NCI-H2171 (cell line): ENCODE data around the gene MET.
"Not testable (repeated sequence)": the region's sequence is repeated elsewhere in the genome, so short reads cannot be mapped to it uniquely, and the experiment has no call there.

Source experiments
- DNase-seq: peaks from one replicate; lab custom pipeline; 2025; lab: John Stamatoyannopoulos, UW

The MET gene

GRCh38 chr7:116671681-116672595 is at the start of gene MET:
Gene MET (plus strand): TSS chr7:116672196. CDS start chr7:116699085, 26,889 bp downstream.
- DNase-seq: peak; percentile 46

DNA sequence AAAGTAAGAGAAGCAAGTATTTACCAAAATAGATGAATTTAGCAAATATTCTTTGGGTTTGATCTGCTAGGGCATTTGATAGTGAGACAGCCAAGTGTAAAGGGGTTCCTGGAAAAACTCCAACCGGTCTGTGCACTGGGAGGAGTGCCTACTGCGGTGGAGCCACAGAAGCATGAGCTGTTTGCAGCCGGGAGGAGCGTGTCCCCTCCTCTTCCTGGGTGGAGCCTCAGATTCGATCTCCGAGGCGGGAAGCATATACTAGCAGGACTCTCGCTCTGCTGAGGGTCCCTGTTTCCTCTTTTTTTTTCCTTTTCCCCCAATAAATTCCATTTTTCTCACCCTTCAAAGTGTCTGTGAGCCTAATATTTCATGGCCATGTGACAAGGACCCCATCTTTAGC is 45.1 kb upstream of the MET start:
- no peak for DNase-seq

DNA sequence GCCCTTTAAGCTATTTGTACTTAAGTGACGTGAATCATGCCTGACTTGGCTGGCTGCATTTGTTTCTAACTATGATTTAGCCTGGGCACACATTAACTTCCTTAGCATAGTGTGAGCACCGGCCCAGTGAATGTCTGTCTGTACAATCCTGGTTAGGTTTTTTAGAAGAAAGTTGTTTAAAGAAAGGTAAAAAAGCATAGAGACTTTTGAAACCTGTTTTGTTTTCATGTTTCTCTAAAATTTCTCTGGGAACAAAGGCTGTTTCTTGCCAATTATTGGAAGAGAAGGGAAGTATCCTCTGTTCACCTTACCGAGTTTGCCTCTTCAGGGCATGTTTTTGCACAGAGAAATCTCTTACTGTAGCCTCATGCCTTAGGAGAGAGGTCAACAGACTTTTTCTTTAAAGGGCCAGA is 42.9 kb upstream of the MET start:
- no peak for DNase-seq

- DNase-seq: no peak
Measured at GRCh38 chr7:116630357-116630756, 41.6 kb upstream of the MET start.

DNA sequence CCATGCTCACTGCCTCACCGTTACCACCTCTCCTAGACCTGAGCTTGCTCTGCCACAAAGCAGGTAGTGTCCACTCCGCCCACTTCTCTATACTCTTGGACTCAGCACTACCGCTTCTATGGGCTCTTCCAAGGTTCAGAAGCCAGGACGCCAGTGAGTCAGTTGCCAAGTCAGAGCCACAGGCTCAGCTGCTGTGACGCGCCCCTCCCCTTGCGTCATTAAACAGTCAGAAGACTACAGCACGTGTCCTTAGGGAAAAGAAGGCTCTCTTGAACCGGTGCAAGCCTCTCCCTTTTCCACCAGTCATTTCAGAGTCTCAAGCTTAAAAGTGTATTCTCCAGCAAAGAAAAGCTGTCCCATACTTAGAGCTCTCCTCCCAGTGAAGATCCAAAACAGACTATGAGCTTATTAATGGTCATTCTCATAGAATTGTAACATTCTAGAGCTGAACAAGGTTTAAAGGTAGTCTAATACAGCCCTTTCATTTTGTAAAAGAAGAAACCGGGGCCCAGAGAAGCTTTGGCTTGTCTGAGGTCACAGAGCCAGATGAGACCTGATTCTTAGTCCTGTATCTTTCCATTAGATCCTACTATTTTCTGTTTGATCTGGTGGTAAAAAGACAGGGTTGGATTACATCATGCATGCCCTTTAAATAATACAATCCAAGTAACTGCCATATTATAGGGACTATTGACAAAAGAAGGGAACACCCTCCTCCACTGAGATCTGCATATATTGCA is 40.9 kb upstream of the MET start:
- no peak for DNase-seq

- DNase-seq: no peak
Measured at GRCh38 chr7:116631676-116632075, 40.3 kb upstream of the MET start.

DNA sequence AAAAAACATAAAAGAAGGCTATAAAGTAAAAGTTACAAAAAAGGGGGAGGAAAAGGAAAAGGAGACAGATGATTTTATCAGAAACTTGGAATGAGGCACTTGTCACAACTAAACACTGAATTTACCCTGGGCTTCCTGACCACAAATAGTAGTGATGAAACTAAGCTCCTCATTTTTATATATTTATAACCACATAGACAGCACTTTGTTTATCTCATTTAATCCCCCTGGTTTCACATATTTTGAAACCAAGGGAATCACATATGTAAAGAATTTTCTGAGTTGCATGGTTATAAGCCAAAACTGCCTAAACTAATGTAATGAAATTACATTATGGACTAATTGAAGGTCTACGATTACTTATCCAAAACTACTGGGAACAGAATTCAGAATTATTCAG is 39.6 kb upstream of the MET start:
- no peak for DNase-seq

DNA sequence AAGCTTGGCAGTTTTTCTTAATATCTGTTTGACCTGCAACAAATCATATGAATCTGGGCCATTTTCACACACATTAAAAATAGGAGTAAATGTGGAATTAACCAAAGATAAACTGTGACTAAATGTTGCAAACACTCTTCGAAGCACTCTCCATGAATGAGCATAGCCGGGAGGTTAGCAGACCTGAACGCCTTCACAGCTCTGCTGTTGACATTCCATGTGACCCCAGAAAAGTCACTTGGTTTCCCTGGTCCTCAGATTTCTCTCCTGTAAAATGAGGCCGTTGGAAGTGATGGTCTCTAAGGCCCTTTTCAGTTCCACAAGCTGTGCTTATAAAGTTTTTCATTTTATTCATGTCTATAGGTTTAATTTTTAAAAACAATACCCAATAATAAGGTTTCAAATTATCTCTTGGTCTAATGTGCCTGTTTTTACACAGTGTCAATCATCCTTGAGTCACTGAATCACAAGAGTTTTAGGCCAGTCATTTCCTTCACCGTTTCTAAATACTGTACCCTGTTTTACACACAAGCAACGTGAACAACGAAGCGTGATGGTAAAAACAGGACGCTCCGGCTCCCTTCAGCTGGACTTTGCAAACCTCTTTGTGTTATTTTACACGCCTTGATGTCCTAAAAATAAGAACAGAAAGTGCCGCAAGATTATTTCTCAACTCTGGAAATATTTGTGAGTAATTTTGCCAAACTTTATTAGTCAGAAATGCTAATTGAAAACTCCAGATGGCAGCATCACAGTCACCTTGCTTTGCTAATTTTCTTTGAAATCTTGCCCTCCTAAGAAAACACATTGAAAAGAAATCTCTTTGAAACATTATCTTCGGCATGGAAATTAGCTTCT is 38.6 kb upstream of the MET start:
- DNase-seq: no peak

- DNase-seq: no peak
Measured at GRCh38 chr7:116636997-116637396, 35.0 kb upstream of the MET start.

DNA sequence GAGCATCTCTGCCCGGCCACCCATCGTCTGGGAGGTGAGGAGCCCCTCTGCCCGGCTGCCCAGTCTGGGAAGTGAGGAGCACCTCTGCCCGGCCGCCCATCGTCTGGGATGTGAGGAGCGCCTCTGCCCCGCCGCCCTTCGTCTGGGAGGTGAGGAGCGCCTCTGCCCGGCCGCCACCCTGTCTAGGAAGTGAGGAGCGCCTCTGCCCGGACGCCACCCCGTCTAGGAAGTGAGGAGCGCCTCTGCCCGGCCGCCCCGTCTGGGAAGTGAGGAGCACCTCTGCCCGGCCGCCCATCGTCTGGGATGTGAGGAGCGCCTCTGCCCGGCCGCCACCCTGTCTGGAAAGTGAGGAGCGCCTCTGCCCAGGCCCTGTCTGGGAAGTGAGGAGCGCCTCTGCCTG is 33.4 kb upstream of the MET start:
- not testable (repeated sequence) for DNase-seq

DNA sequence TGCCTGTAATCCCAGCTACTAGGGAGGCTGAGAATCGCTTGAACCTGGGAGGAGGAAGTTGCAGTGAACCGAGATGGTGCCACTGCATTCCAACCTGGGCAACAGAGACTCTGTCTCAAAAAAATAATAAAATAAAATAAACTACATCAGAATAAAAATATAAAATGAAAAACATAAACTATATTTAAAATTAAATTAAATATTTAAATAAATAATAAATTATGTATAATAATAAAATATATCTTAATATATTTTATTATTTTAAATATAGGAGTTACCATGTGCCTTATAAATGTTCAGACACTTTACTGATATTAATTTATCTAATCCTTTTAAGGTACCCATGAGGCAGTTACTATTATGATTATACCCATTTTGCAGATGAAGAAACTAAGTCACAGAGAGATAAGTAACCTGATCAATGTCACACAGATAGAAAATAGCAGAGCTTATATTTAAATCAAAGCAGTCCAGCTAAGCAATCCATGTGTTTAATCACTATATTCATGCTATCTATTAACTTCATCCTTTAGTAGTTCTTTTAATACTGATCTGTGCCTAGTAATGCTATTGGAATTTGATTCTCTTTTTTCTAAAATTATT is 30.3 kb upstream of the MET start:
- DNase-seq: no peak

GRCh38 chr7:116643148-116643547 is 28.8 kb upstream of the MET start:
- DNase-seq: not testable (repeated sequence)

DNA sequence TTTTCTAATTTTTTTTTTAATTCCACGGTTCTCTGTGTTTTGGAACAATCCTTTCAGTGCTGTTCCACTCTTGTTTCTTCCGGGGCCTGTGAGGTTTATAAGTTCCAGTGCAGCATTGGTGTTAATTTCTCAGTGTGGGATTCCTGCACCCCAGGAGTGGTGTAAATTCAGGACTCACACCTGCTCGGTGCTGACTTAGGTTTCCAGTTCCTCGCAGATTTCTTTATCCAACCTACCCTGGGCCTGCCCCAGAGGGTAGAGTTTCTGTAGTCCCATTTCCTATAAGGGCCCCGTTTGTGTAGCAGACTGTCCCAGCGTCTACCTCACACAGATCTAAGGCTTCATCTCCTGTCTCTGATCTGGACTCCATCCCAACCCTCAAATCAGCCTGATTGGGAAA is 27.4 kb upstream of the MET start:
- no peak for DNase-seq

DNA sequence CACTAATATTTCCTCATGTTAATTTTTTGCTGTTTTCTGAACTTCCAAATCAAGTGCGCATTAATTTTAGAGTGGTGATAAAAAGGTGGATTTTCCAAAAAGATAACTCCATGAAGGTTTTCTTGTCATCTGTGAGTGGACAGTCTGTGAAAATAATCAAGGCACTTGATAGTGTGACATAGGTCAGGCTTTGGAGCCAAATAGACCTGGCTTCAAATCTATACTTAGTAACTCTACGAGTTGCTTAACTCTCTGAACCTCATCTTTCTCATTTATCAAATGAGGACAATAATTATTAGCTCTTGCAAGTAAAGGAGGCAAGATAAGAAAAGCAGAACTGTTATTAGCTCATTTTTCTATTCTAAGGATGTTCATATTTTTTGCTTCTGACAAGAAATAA is 24.7 kb upstream of the MET start:
- DNase-seq: no peak

- DNase-seq: no peak
Measured at GRCh38 chr7:116647861-116648260, 24.1 kb upstream of the MET start.

- DNase-seq: no peak
Measured at GRCh38 chr7:116650436-116650835, 21.6 kb upstream of the MET start.

DNA sequence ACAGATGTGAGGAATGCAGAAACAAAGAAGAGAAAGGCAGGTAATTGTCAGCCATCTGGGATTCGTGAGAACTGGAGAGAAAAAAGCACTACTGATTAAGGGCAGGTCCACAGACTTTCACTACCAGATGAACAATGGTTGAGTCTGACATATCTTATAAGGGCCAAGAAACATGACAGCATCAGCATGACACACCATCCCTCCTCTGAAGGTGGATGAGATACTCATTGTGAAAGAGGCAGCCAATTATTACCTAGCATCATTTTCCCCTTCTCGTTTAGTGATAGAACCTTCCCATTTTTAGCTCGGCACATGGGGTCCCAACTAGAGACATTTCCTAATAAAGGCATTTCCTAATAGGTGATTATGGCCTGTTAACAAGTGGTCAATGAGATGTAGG is 19.2 kb upstream of the MET start:
- DNase-seq: peak; percentile 44

GRCh38 chr7:116653204-116653603 is 18.8 kb upstream of the MET start:
- no peak for DNase-seq

DNA sequence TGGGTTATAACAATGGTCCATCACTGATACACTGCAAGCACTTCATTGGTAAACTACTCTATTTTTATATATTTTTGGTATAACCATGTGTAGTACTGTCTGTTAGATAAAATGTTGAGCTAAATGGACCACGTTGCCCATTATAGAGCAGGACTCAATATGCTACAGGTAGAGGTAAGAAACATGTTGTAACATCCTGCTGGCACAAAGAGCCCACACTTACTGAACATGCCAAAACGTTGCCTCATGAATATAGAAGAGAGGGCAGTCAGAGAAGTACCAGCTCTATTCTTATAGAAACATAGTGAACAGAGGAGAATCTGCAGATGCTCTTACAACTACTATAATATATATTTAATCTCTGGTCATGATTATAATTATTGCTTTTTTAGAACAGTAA is 18.4 kb upstream of the MET start:
- DNase-seq: no peak

GRCh38 chr7:116659248-116659647 is 12.7 kb upstream of the MET start:
- not testable (repeated sequence) for DNase-seq

- no peak for DNase-seq
Measured at GRCh38 chr7:116661865-116662264, 10.1 kb upstream of the MET start.

GRCh38 chr7:116663744-116664143 is 8.3 kb upstream of the MET start:
- DNase-seq: no peak
